ENCODE data around the gene RPL37. TPM values are rescaled to one million over a fixed set of nuclear protein-coding genes. Genes with fewer than 3 reads are reported as not detected.

The RPL37 gene
- total RNA-seq, 2 experiments from 2014 or later: 2,148 to 2,239 TPM

Other genes starting within 250 kb of the RPL37 start
- 10 to 100 TPM; 83.8 to 86.3 TPM for gene PTGER4, start 155.3 kb downstream of the RPL37 start, total RNA-seq
- gene TTC33, start 79.3 kb downstream of the RPL37 start, total RNA-seq: 10 to 100 TPM; 24.4 to 27.4 TPM
- gene PRKAA1, start 36.8 kb downstream of the RPL37 start, total RNA-seq: 10 to 100 TPM; 52.6 to 58.6 TPM
- 1 to 10 TPM; 1.3 to 1.4 TPM for gene CARD6, start 6.1 kb upstream of the RPL37 start, total RNA-seq
- not detected for gene C7, start 74.3 kb upstream of the RPL37 start, total RNA-seq
- not detected for gene MROH2B, start 236.1 kb upstream of the RPL37 start, total RNA-seq

Measured in activated naive CD4-positive, alpha-beta T cell treated with anti-CD3 and anti-CD28 coated beads for 36 hours (primary cell).